WTC11 (cell line): ENCODE measurements around the gene GFY. TPM values are rescaled to one million over a fixed set of nuclear protein-coding genes. Genes with fewer than 3 reads are reported as not detected.

Experiments used
- ATAC-seq: fragments of 200-7000 bp; cut with Tn5 transposase; 2 replicates; pipeline ENCODE4 v1.10.0; 2021; ENCODE audit warnings: mild to moderate bottlenecking, moderate library complexity
- CTCF ChIA-PET: fragments of 300-600 bp; sonication (Branson Sonifier 250); formaldehyde crosslinking; loops from one replicate; lab custom pipeline; 2021; ENCODE audit warnings: antibody characterized with exemption; lab: Charles Lee
- POLR2A ChIA-PET: fragments of 350-600 bp; sonication (Branson Sonifier 250); formaldehyde crosslinking; loops from one replicate; lab custom pipeline; 2021; ENCODE audit warnings: antibody characterized with exemption; lab: Charles Lee
- DNase-seq: peaks from one replicate; pipeline ENCODE4 v3.0.0; 2021; ENCODE audit warnings: low spot score
- H3K27ac Mint-ChIP-seq: 2 replicates; pipeline ENCODE4 v1.8.0; 2021; ENCODE audit warnings: mixed read lengths
- H3K27me3 Mint-ChIP-seq: 2 replicates; pipeline ENCODE4 v1.8.0; 2021; ENCODE audit warnings: low read depth, mild to moderate bottlenecking, moderate library complexity, mixed read lengths
- H3K36me3 Mint-ChIP-seq: 2 replicates; pipeline ENCODE4 v1.8.0; 2021; ENCODE audit warnings: mixed read lengths
- H3K4me1 Mint-ChIP-seq: 2 replicates; pipeline ENCODE4 v1.8.0; 2022; ENCODE audit warnings: mixed read lengths
- H3K4me3 Mint-ChIP-seq: 2 replicates; pipeline ENCODE4 v1.8.0; 2021; ENCODE audit warnings: mild to moderate bottlenecking, moderate library complexity, mixed read lengths
- H3K9me3 Mint-ChIP-seq: 2 replicates; pipeline ENCODE4 v1.8.0; 2021; ENCODE audit warnings: mixed read lengths
- CREB1 ChIP-seq: sonication (generic); formaldehyde crosslinking; IDR thresholded peaks from 2 replicates; pipeline ENCODE4 v1.8.0; 2023; ENCODE audit warnings: mild to moderate bottlenecking, missing genetic modification reagents
- CREM ChIP-seq: sonication (generic); formaldehyde crosslinking; IDR thresholded peaks from 2 replicates; pipeline ENCODE4 v1.8.1; 2022; ENCODE audit warnings: mild to moderate bottlenecking, missing genetic modification reagents, moderate library complexity
- EMX1 ChIP-seq: fragments of 250-450 bp; sonication (Bioruptor Pico); IDR thresholded peaks from 2 replicates; pipeline ENCODE4 v1.8.0; 2021; ENCODE audit warnings: mild to moderate bottlenecking
- FOXK1 ChIP-seq: sonication (generic); formaldehyde crosslinking; IDR thresholded peaks from 2 replicates; pipeline ENCODE4 v1.8.0; 2022; ENCODE audit warnings: mild to moderate bottlenecking, moderate library complexity, missing genetic modification reagents
- GRHL2 ChIP-seq: fragments of 250-450 bp; sonication (Bioruptor Pico); IDR thresholded peaks from 2 replicates; pipeline ENCODE4 v1.8.0; 2022; ENCODE audit warnings: mild to moderate bottlenecking, moderate library complexity; ENCODE audit not compliant: insufficient replicate concordance, severe bottlenecking
- JAZF1 ChIP-seq: fragments of 250-450 bp; sonication (Bioruptor Pico); IDR thresholded peaks from 2 replicates; pipeline ENCODE4 v1.9.0; 2021; ENCODE audit warnings: moderate library complexity, mild to moderate bottlenecking, inconsistent platforms
- KAT7 ChIP-seq: sonication (generic); formaldehyde crosslinking; IDR thresholded peaks from 2 replicates; pipeline ENCODE4 v1.8.1; 2023; ENCODE audit warnings: missing genetic modification reagents, mild to moderate bottlenecking, borderline replicate concordance
- MYBL2 ChIP-seq: sonication (generic); formaldehyde crosslinking; IDR thresholded peaks from 2 replicates; pipeline ENCODE4 v1.8.1; 2023; ENCODE audit warnings: mild to moderate bottlenecking, moderate library complexity, missing genetic modification reagents
- RELA ChIP-seq: sonication (generic); formaldehyde crosslinking; IDR thresholded peaks from 2 replicates; pipeline ENCODE4 v1.8.1; 2022; ENCODE audit warnings: missing genetic modification reagents, mild to moderate bottlenecking, borderline replicate concordance
- SMAD4 ChIP-seq: sonication (generic); formaldehyde crosslinking; IDR thresholded peaks from 2 replicates; pipeline ENCODE4 v1.8.0; 2022; ENCODE audit warnings: mild to moderate bottlenecking, missing genetic modification reagents
- SOX15 ChIP-seq: fragments of 250-450 bp; sonication (Bioruptor Pico); IDR thresholded peaks from 2 replicates; pipeline ENCODE4 v1.9.0; 2021; ENCODE audit warnings: mild to moderate bottlenecking
- TCF7 ChIP-seq: sonication (generic); formaldehyde crosslinking; IDR thresholded peaks from 2 replicates; pipeline ENCODE4 v1.8.0; 2022; ENCODE audit warnings: mild to moderate bottlenecking, low read depth, missing genetic modification reagents, moderate library complexity
- TP53 ChIP-seq: sonication (generic); formaldehyde crosslinking; IDR thresholded peaks from 2 replicates; pipeline ENCODE4 v1.8.1; 2023; ENCODE audit warnings: mild to moderate bottlenecking, missing genetic modification reagents
- ZNF219 ChIP-seq: sonication (generic); formaldehyde crosslinking; IDR thresholded peaks from 2 replicates; pipeline ENCODE4 v1.8.0; 2023; ENCODE audit warnings: missing genetic modification reagents, mild to moderate bottlenecking, borderline replicate concordance
- ZNF317 ChIP-seq: sonication (generic); formaldehyde crosslinking; IDR thresholded peaks from 2 replicates; pipeline ENCODE4 v1.8.1; 2023; ENCODE audit warnings: low read depth, mild to moderate bottlenecking, moderate library complexity, missing genetic modification reagents, borderline replicate concordance
- ZNF396 ChIP-seq: fragments of 250-450 bp; sonication (Bioruptor Pico); IDR thresholded peaks from 2 replicates; pipeline ENCODE4 v1.8.0; 2021; ENCODE audit warnings: mild to moderate bottlenecking, moderate library complexity, borderline replicate concordance
- ZNF423 ChIP-seq: fragments of 250-450 bp; sonication (Bioruptor Pico); IDR thresholded peaks from 2 replicates; pipeline ENCODE4 v2.1.2; 2022; ENCODE audit warnings: mild to moderate bottlenecking, moderate library complexity
- total RNA-seq: library from RNA; stranded (reverse); gene quantifications from 3 replicates; pipeline ENCODE4 v1.2.3, GENCODE V29; 2021
- TF ChIP-seq, protein P1 (sequence below): sonication (generic); formaldehyde crosslinking; conservative IDR thresholded peaks from 2 replicates; pipeline ENCODE4 v1.8.1; 2022; ENCODE audit warnings: mild to moderate bottlenecking, missing genetic modification reagents
- TF ChIP-seq, protein P2 (sequence below): fragments of 250-450 bp; sonication (Bioruptor Pico); IDR thresholded peaks from 2 replicates; pipeline ENCODE4 v1.9.0; 2021; ENCODE audit warnings: mild to moderate bottlenecking
- TF ChIP-seq, protein P3 (sequence below): fragments of 250-450 bp; sonication (Bioruptor Pico); IDR thresholded peaks from 2 replicates; pipeline ENCODE4 v1.9.0; 2021; ENCODE audit warnings: mild to moderate bottlenecking, borderline replicate concordance
- TF ChIP-seq, protein P4 (sequence below): sonication (generic); formaldehyde crosslinking; IDR thresholded peaks from 2 replicates; pipeline ENCODE4 v1.8.1; 2023; ENCODE audit warnings: mild to moderate bottlenecking, missing genetic modification reagents
- TF ChIP-seq, protein P5 (sequence below): sonication (generic); formaldehyde crosslinking; IDR thresholded peaks from 2 replicates; pipeline ENCODE4 v1.8.0; 2022; ENCODE audit warnings: mild to moderate bottlenecking, missing genetic modification reagents
- TF ChIP-seq, protein P6 (sequence below): fragments of 250-450 bp; sonication (Bioruptor Pico); IDR thresholded peaks from 2 replicates; pipeline ENCODE4 v1.9.0; 2021; ENCODE audit warnings: moderate library complexity, mild to moderate bottlenecking, inconsistent platforms, borderline replicate concordance

Gene GFY
- total RNA-seq, 1 experiment from 2014 or later = 0.87 TPM

DNA sequence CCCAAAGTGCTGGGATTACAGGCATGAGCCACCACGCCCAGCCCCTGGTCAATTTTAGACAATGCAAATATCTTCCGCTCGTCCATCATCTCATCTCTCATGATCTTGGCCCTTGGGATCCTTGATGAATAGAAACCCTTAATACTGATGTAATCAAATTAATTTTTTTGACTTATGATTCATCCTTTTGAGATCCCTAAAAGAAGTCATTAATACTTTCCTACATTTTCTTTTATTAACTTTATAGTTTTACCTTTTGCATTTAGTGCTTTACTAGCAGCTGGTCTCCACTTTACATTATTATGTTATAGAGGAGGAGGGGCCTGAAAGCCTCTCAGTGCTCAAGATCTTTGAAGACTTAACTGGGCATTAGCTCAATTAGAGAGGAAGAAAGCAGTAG, 44.8 kb upstream of the GFY start:
- DNase-seq (no peak), ATAC-seq (no peak)
- peaks cover 24% of the 10 kb centered on the region for H3K27me3 Mint-ChIP-seq
- H3K4me3 Mint-ChIP-seq = no peak overlapping the region
- TF ChIP-seq ZNF423 (CRISPR knock-in tag) (no peak), TCF7 (no peak), SMAD4 (CRISPR knock-in tag) (no peak), ZNF219 (no peak), ZNF317 (no peak), EMX1 (CRISPR knock-in tag) (no peak), KAT7 (CRISPR knock-in tag) (no peak), RELA (CRISPR knock-in tag) (no peak), MYBL2 (CRISPR knock-in tag) (no peak), SOX15 (CRISPR knock-in tag) (no peak), FOXK1 (CRISPR knock-in tag) (no peak), JAZF1 (CRISPR knock-in tag) (no peak), TP53 (CRISPR knock-in tag) (no peak)
- TF ChIP-seq, protein P1, sequence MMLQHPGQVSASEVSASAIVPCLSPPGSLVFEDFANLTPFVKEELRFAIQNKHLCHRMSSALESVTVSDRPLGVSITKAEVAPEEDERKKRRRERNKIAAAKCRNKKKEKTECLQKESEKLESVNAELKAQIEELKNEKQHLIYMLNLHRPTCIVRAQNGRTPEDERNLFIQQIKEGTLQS = no peak
- H3K4me1 Mint-ChIP-seq = no peaks in the 10 kb centered on the region
- H3K36me3 Mint-ChIP-seq = peaks cover 2% of the 10 kb centered on the region; the same call in 1 of the 2 replicates
- CTCF ChIA-PET = no interaction called here
- peaks cover 18% of the 10 kb centered on the region for H3K9me3 Mint-ChIP-seq
- POLR2A ChIA-PET = no interaction called here
- H3K27ac Mint-ChIP-seq = no peak overlapping the region

DNA sequence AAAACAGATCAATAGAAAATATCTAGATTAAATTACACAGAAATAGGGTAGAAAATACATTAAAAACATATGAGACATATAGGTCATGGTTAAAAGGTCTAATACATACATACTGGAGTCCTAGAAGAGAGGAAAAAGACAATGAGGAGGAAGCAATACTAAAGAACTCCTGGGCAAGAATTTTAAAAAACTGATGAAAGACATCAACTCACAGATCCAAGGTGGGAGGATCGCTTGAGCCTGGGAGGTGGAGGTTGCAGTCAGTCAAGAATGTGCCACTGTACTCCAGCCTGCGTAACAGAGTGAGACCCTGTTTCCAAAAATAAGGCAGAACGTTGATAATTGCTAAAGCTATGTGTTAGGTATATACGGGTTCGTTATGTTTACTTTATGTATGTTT, 42.5 kb upstream of the GFY start:
- ATAC-seq (no peak), DNase-seq (no peak)
- ChIA-PET CTCF (interaction anchor here (1.4 kb wide), 1 partner anchor 93 kb away, joined by 4 read pairs; no protein-coding TSS in a partner anchor), POLR2A (no interaction called here)
- H3K4me3 Mint-ChIP-seq = no peak overlapping the region
- no peak overlapping the region for H3K27ac Mint-ChIP-seq
- peaks cover 18% of the 10 kb centered on the region for H3K9me3 Mint-ChIP-seq
- H3K36me3 Mint-ChIP-seq = peaks cover 2% of the 10 kb centered on the region; the same call in 1 of the 2 replicates
- no peaks in the 10 kb centered on the region; the same call in 1 of the 2 replicates for H3K4me1 Mint-ChIP-seq
- H3K27me3 Mint-ChIP-seq = peaks cover 14% of the 10 kb centered on the region
- TF ChIP-seq, protein P2, sequence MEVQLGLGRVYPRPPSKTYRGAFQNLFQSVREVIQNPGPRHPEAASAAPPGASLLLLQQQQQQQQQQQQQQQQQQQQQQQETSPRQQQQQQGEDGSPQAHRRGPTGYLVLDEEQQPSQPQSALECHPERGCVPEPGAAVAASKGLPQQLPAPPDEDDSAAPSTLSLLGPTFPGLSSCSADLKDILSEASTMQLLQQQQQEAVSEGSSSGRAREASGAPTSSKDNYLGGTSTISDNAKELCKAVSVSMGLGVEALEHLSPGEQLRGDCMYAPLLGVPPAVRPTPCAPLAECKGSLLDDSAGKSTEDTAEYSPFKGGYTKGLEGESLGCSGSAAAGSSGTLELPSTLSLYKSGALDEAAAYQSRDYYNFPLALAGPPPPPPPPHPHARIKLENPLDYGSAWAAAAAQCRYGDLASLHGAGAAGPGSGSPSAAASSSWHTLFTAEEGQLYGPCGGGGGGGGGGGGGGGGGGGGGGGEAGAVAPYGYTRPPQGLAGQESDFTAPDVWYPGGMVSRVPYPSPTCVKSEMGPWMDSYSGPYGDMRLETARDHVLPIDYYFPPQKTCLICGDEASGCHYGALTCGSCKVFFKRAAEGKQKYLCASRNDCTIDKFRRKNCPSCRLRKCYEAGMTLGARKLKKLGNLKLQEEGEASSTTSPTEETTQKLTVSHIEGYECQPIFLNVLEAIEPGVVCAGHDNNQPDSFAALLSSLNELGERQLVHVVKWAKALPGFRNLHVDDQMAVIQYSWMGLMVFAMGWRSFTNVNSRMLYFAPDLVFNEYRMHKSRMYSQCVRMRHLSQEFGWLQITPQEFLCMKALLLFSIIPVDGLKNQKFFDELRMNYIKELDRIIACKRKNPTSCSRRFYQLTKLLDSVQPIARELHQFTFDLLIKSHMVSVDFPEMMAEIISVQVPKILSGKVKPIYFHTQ (CRISPR knock-in tag) = no peak
- TF ChIP-seq ZNF396 = no peak
- no peak for TF ChIP-seq GRHL2 (CRISPR knock-in tag)
- TF ChIP-seq, protein P3, sequence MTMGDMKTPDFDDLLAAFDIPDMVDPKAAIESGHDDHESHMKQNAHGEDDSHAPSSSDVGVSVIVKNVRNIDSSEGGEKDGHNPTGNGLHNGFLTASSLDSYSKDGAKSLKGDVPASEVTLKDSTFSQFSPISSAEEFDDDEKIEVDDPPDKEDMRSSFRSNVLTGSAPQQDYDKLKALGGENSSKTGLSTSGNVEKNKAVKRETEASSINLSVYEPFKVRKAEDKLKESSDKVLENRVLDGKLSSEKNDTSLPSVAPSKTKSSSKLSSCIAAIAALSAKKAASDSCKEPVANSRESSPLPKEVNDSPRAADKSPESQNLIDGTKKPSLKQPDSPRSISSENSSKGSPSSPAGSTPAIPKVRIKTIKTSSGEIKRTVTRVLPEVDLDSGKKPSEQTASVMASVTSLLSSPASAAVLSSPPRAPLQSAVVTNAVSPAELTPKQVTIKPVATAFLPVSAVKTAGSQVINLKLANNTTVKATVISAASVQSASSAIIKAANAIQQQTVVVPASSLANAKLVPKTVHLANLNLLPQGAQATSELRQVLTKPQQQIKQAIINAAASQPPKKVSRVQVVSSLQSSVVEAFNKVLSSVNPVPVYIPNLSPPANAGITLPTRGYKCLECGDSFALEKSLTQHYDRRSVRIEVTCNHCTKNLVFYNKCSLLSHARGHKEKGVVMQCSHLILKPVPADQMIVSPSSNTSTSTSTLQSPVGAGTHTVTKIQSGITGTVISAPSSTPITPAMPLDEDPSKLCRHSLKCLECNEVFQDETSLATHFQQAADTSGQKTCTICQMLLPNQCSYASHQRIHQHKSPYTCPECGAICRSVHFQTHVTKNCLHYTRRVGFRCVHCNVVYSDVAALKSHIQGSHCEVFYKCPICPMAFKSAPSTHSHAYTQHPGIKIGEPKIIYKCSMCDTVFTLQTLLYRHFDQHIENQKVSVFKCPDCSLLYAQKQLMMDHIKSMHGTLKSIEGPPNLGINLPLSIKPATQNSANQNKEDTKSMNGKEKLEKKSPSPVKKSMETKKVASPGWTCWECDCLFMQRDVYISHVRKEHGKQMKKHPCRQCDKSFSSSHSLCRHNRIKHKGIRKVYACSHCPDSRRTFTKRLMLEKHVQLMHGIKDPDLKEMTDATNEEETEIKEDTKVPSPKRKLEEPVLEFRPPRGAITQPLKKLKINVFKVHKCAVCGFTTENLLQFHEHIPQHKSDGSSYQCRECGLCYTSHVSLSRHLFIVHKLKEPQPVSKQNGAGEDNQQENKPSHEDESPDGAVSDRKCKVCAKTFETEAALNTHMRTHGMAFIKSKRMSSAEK (CRISPR knock-in tag) = no peak
- no peak for TF ChIP-seq CREB1 (CRISPR knock-in tag)
- no peak for TF ChIP-seq EMX1 (CRISPR knock-in tag)
- TF ChIP-seq, protein P4, sequence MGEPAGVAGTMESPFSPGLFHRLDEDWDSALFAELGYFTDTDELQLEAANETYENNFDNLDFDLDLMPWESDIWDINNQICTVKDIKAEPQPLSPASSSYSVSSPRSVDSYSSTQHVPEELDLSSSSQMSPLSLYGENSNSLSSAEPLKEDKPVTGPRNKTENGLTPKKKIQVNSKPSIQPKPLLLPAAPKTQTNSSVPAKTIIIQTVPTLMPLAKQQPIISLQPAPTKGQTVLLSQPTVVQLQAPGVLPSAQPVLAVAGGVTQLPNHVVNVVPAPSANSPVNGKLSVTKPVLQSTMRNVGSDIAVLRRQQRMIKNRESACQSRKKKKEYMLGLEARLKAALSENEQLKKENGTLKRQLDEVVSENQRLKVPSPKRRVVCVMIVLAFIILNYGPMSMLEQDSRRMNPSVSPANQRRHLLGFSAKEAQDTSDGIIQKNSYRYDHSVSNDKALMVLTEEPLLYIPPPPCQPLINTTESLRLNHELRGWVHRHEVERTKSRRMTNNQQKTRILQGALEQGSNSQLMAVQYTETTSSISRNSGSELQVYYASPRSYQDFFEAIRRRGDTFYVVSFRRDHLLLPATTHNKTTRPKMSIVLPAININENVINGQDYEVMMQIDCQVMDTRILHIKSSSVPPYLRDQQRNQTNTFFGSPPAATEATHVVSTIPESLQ (CRISPR knock-in tag) = no peak
- TF ChIP-seq, protein P5, sequence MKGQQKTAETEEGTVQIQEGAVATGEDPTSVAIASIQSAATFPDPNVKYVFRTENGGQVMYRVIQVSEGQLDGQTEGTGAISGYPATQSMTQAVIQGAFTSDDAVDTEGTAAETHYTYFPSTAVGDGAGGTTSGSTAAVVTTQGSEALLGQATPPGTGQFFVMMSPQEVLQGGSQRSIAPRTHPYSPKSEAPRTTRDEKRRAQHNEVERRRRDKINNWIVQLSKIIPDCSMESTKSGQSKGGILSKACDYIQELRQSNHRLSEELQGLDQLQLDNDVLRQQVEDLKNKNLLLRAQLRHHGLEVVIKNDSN (CRISPR knock-in tag) = no peak
- TF ChIP-seq, protein P6, sequence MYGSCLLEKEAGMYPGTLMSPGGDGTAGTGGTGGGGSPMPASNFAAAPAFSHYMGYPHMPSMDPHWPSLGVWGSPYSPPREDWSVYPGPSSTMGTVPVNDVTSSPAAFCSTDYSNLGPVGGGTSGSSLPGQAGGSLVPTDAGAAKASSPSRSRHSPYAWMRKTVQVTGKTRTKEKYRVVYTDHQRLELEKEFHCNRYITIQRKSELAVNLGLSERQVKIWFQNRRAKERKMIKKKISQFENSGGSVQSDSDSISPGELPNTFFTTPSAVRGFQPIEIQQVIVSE (CRISPR knock-in tag) = no peak
- no peak for TF ChIP-seq CREM (CRISPR knock-in tag)
